GM19025 (cell line): ENCODE results near the gene HOXB3.

Source experiments
- ATAC-seq: cut with Tn5 transposase; IDR thresholded peaks from one replicate; pipeline ENCODE4 v1.9.1; 2021; ENCODE audit warnings: mild to moderate bottlenecking, low read depth, moderate library complexity; ENCODE audit not compliant: unreplicated experiment

The HOXB3 gene

GRCh38 chr17:48613862-48614694 is 24.0 kb upstream of the HOXB3 start:
- ATAC-seq = no peak

GRCh38 chr17:48612854-48613691 is 23.0 kb upstream of the HOXB3 start:
- ATAC-seq = no peak

- no peak for ATAC-seq
Measured at GRCh38 chr17:48612456-48612853, 22.4 kb upstream of the HOXB3 start.

GRCh38 chr17:48611681-48612455 is 21.8 kb upstream of the HOXB3 start:
- no peak for ATAC-seq

GRCh38 chr17:48611213-48611612 is 21.2 kb upstream of the HOXB3 start:
- ATAC-seq = peak; percentile 17

GRCh38 chr17:48610282-48611211 is 20.5 kb upstream of the HOXB3 start, which contains the start of gene HOXB7:
Gene HOXB7, minus strand, starts transcription at chr17:48611017. Its CDS starts 99 bp downstream, at chr17:48610918.
- ATAC-seq = peak; percentile 38

GRCh38 chr17:48609759-48610281 is 19.8 kb upstream of the HOXB3 start:
- no peak for ATAC-seq

- no peak for ATAC-seq
Measured at GRCh38 chr17:48609033-48609432, 19.0 kb upstream of the HOXB3 start.

GRCh38 chr17:48608494-48608834 is 18.4 kb upstream of the HOXB3 start:
- no peak for ATAC-seq

GRCh38 chr17:48606892-48607614 is 17.0 kb upstream of the HOXB3 start:
- no peak for ATAC-seq

- ATAC-seq = no peak
Measured at GRCh38 chr17:48605991-48606891, 16.2 kb upstream of the HOXB3 start.

GRCh38 chr17:48605409-48605919 is 15.4 kb upstream of the HOXB3 start:
- ATAC-seq = no peak

- no peak for ATAC-seq
Measured at GRCh38 chr17:48604770-48605329, 14.8 kb upstream of the HOXB3 start, which contains the start of gene HOXB6. Gene HOXB6, minus strand, starts transcription at chr17:48604986. Its CDS starts 6,836 bp downstream, at chr17:48598150.

- no peak for ATAC-seq
Measured at GRCh38 chr17:48603959-48604769, 14.1 kb upstream of the HOXB3 start.

- no peak for ATAC-seq
Measured at GRCh38 chr17:48601539-48602425, 11.7 kb upstream of the HOXB3 start.

- ATAC-seq = no peak
Measured at GRCh38 chr17:48601207-48601538, 11.1 kb upstream of the HOXB3 start.
